ENCODE measurements around the gene CNIH2.
"Not testable (repeated sequence)": the region's sequence is repeated elsewhere in the genome, so short reads cannot be mapped to it uniquely, and the experiment has no call there.

The CNIH2 gene

DNA sequence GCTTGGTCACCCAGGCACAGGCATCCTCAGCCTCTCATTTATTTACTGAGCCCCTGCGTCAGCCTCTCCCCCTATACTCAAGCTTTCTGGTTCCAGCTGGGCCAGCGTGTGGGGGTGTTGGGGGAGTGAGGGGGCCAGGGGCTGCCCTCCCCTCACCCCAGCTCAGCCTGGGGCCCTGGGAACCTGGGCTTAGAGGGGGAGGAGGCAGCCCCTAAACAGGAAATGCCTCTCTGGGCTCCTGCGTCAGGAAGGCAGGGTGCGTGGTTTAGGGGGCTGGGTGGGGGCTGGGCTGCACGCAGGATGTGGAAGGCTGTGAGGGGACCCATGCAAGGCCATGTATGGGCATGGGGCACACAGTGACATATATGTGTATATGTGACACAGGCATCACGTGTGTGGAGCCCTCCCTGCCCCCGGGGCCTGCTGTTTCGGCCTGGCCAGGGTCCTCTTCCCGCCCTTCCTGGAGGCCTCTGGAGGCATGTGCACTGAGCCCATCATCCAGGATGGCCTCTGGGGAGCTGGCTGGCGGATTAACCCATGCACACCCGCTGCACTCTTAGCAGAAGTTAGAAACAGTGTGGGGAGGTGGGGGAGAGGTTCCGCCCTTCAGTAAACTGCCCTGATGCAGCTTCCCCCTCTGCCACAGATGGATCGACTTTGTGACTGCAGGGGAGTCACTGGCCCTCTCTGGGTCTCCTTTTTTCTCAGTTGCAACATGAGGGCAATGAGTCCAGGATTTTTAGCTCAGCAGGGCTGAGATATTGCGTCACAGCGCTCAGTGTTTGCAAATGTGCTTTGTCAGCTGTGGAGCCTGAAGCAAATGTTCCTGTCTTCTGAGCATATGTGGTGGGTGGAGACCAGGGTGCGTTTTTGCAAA is 40.0 kb downstream of the CNIH2 start:
- Histone ChIP-seq H3K4me1 (ENCODE audit: insufficient read depth, low read length) (peaks cover 21% of the 10 kb centered on the region), H3K9ac (ENCODE audit: low read depth, low read length) (peak overlapping the region; percentile 54; the same call in 1 of the 2 replicates), H3K4me3 (ENCODE audit: low read length) (0 out of 2 replicates have a peak overlapping the region, but pooled peaks have one; percentile 14), H3K9me3 (ENCODE audit: insufficient read depth, low read depth, low read length) (no peaks in the 10 kb centered on the region), H3K36me3 (ENCODE audit: insufficient read depth, low read length) (no peaks in the 10 kb centered on the region), H3K27ac (ENCODE audit: low read depth, low read length) (peak overlapping the region; percentile 73; the same call in 1 of the 2 replicates), H3K27me3 (ENCODE audit: insufficient read depth, low read length) (no peaks in the 10 kb centered on the region)
- 53% methylated on average over 14 of the region's 16 CpGs for WGBS

DNA sequence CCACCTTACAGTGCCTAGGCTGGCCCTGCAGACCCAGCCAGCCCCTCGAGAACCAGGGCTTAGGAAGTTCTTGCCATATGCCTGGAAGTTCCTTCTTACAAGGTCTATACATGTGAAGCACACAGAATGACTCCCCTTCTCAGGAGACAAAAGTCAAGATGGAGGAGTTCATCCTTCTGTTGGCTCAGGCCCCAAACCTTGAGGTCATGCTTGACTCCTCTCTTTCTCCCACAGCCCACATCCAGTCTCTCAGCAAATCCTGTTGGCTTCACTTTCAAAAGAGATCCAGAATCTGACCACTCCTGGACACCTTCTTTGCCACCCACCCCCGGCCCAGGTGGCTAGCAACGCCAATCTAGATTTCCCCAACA is 40.6 kb downstream of the CNIH2 start:
- H3K9ac ChIP-seq (ENCODE audit: low read depth, low read length): peak overlapping the region; percentile 5; the same call in 1 of the 2 replicates
- H3K27me3 ChIP-seq (ENCODE audit: insufficient read depth, low read length): no peaks in the 10 kb centered on the region
- no peaks in the 10 kb centered on the region for H3K36me3 ChIP-seq (ENCODE audit: insufficient read depth, low read length)
- H3K27ac ChIP-seq (ENCODE audit: low read depth, low read length): peak overlapping the region; percentile 73; the same call in 1 of the 2 replicates
- H3K4me1 ChIP-seq (ENCODE audit: insufficient read depth, low read length): peaks cover 20% of the 10 kb centered on the region
- WGBS: 84% methylated on average over 3 of the region's 3 CpGs
- H3K9me3 ChIP-seq (ENCODE audit: insufficient read depth, low read depth, low read length): no peaks in the 10 kb centered on the region
- no peak overlapping the region for H3K4me3 ChIP-seq (ENCODE audit: low read length)

DNA sequence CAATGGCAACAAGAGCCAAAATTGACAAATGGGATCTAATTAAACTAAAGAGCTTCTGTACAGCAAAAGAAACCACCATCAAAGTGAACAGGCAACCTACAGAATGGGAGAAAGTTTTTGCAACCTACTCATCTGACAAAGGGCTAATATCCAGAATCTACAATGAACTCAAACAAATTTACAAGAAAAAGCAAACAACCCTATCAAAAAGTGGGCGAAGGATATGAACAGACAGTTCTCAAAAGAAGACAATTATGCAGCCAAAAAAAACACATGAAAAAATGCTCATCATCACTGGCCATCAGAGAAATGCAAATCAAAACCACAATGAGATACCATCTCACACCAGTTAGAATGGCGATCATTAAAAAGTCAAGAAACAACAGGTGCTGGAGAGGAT is 42.3 kb downstream of the CNIH2 start:
- H3K36me3 ChIP-seq (ENCODE audit: insufficient read depth, low read length): not testable (repeated sequence)
- WGBS: 95% methylated on average over 1 of the region's 2 CpGs
- peaks cover 21% of the 10 kb centered on the region for H3K4me1 ChIP-seq (ENCODE audit: insufficient read depth, low read length)

DNA sequence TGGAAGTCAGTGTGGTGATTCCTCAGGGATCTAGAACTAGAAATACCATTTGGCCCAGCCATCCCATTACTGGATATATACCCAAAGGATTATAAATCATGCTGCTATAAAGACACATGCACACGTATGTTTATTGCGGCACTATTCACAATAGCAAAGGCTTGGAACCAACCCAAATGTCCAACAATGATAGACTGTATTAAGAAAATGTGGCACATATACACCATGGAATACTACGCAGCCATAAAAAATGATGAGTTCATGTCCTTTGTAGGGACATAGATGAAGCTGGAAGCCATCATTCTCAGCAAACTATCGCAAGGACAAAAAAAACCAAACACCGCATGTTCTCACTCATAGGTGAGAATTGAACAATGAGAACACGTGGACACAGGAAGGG is 42.8 kb downstream of the CNIH2 start:
- not testable (repeated sequence) for H3K27ac ChIP-seq (ENCODE audit: low read depth, low read length); H3K27me3 ChIP-seq (ENCODE audit: insufficient read depth, low read length); H3K9me3 ChIP-seq (ENCODE audit: insufficient read depth, low read depth, low read length); H3K4me3 ChIP-seq (ENCODE audit: low read length); H3K36me3 ChIP-seq (ENCODE audit: insufficient read depth, low read length); H3K9ac ChIP-seq (ENCODE audit: low read depth, low read length)
- H3K4me1 ChIP-seq (ENCODE audit: insufficient read depth, low read length): peaks cover 21% of the 10 kb centered on the region
- 98% methylated on average over 4 of the region's 6 CpGs for WGBS

More for the DNA sequence above, 42.3 kb downstream of the CNIH2 start:
- not testable (repeated sequence) for H3K27me3 ChIP-seq (ENCODE audit: insufficient read depth, low read length); H3K27ac ChIP-seq (ENCODE audit: low read depth, low read length); H3K9me3 ChIP-seq (ENCODE audit: insufficient read depth, low read depth, low read length); H3K4me3 ChIP-seq (ENCODE audit: low read length); H3K9ac ChIP-seq (ENCODE audit: low read depth, low read length)

DNA sequence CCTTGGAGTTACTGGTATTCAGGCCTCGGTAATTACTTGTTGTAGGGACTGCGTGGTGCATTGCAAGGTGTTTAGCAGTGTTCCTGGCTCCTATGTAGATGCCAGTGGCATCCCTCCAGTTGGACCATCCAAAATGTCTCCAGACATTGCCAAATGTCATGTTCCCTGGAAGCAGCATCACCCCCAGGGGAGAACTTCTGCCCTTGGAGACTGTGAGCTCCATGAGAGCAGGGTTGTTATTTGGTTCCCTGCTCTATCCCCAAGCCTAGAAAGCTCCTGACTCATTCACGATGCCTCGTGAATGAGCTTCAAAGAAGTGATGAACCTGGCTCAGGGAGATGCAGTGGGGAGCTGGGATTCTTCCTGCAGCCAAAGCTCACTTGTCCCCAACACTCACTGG is 43.6 kb downstream of the CNIH2 start:
- H3K27ac ChIP-seq (ENCODE audit: low read depth, low read length): no peak overlapping the region
- H3K27me3 ChIP-seq (ENCODE audit: insufficient read depth, low read length): no peaks in the 10 kb centered on the region
- no peak overlapping the region for H3K4me3 ChIP-seq (ENCODE audit: low read length)
- H3K9ac ChIP-seq (ENCODE audit: low read depth, low read length): no peak overlapping the region
- 93% methylated on average over 4 of the region's 4 CpGs for WGBS
- no peaks in the 10 kb centered on the region for H3K9me3 ChIP-seq (ENCODE audit: insufficient read depth, low read depth, low read length)
- H3K36me3 ChIP-seq (ENCODE audit: insufficient read depth, low read length): no peaks in the 10 kb centered on the region
- peaks cover 23% of the 10 kb centered on the region for H3K4me1 ChIP-seq (ENCODE audit: insufficient read depth, low read length)

DNA sequence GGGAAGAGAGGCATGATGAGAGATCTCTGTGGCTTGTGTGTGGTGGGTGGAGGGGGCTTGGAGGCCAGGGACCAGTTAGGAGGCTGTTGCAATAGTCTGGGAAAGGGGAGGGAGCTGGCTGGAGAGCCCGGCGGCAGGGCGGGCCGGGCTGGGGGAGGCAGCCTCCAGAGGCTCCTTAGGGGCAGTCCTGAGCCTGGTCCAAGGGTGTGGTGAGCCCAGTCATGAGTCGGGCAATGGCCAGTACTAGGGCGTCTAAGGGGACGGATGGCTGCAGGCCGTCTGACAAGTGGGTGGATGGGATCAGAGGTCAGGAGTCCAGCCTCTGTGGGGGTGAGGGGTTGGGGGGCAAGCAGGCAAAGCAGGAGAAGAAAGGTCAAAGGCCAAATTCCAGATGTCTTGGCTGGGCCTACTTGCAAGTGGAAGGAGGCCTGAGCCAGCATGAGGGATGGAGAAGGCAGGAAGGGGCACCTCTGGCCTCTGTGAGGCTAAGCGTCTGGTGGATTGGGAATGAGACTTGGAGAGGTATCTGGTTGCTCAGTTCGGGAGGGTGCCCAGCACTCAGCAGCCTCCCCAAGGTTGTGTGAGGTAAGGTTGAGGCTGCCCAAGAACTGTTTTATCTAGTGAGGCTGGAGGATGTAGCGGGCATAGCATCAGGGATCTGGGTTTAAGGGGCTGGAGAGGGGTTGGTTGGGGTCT is 44.9 kb downstream of the CNIH2 start:
- no peak overlapping the region for H3K9ac ChIP-seq (ENCODE audit: low read depth, low read length)
- H3K9me3 ChIP-seq (ENCODE audit: insufficient read depth, low read depth, low read length): no peaks in the 10 kb centered on the region
- H3K27me3 ChIP-seq (ENCODE audit: insufficient read depth, low read length): no peaks in the 10 kb centered on the region
- H3K27ac ChIP-seq (ENCODE audit: low read depth, low read length): no peak overlapping the region
- peaks cover 17% of the 10 kb centered on the region for H3K4me1 ChIP-seq (ENCODE audit: insufficient read depth, low read length)
- 93% methylated on average over 11 of the region's 11 CpGs for whole genome bisulfite sequencing
- H3K36me3 ChIP-seq (ENCODE audit: insufficient read depth, low read length): no peaks in the 10 kb centered on the region
- H3K4me3 ChIP-seq (ENCODE audit: low read length): no peak overlapping the region

DNA sequence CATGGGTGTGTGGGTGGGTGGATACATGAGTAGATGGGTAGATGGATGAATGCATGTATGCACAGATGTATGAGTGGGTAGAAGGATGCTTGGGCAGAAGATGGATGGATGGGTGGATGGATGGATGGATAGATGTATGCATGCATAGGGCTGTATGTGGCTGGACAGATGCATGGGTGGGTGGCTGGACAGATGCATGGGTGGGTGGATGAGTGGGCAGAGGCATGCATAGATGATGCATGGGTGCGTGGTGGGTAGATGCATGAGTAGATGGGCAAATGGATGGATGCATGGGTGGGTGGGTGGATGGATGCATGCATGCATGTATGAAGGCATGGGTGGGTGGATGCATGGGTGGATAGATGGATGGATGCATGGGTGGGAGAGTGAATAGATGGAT is 45.7 kb downstream of the CNIH2 start:
- WGBS: 93% methylated on average over 1 of the region's 1 CpG
- Histone ChIP-seq H3K9ac (ENCODE audit: low read depth, low read length) (no peak overlapping the region), H3K4me1 (ENCODE audit: insufficient read depth, low read length) (peaks cover 13% of the 10 kb centered on the region), H3K27ac (ENCODE audit: low read depth, low read length) (no peak overlapping the region), H3K4me3 (ENCODE audit: low read length) (no peak overlapping the region), H3K27me3 (ENCODE audit: insufficient read depth, low read length) (no peaks in the 10 kb centered on the region), H3K36me3 (ENCODE audit: insufficient read depth, low read length) (no peaks in the 10 kb centered on the region), H3K9me3 (ENCODE audit: insufficient read depth, low read depth, low read length) (no peaks in the 10 kb centered on the region)

DNA sequence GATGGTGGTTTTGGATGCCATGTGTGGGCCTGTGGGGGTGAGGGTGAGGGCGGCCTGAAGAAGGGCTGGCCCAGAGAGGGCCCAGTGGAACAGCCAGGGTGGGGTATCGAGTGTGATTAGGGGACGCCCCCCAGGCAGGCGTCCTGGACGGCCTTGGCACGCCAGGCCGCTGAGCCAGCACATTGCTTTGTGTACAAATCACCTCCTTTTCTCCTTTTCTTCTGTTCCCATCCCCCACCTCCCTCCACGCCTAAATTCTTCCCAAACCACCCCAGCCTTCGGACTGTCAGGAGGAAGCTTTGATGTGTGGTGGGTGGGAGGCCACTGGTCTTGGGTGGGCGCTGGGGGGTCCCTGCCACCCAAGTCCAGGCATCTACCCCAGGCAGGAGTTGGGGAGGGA is 46.7 kb downstream of the CNIH2 start:
- Histone ChIP-seq H3K9me3 (ENCODE audit: insufficient read depth, low read depth, low read length) (no peaks in the 10 kb centered on the region), H3K4me3 (ENCODE audit: low read length) (no peak overlapping the region), H3K27ac (ENCODE audit: low read depth, low read length) (0 out of 2 replicates have a peak overlapping the region, but pooled peaks have one; percentile 18), H3K4me1 (ENCODE audit: insufficient read depth, low read length) (peaks cover 13% of the 10 kb centered on the region), H3K27me3 (ENCODE audit: insufficient read depth, low read length) (no peaks in the 10 kb centered on the region), H3K36me3 (ENCODE audit: insufficient read depth, low read length) (no peaks in the 10 kb centered on the region), H3K9ac (ENCODE audit: low read depth, low read length) (no peak overlapping the region)
- WGBS: 68% methylated on average over 8 of the region's 10 CpGs

DNA sequence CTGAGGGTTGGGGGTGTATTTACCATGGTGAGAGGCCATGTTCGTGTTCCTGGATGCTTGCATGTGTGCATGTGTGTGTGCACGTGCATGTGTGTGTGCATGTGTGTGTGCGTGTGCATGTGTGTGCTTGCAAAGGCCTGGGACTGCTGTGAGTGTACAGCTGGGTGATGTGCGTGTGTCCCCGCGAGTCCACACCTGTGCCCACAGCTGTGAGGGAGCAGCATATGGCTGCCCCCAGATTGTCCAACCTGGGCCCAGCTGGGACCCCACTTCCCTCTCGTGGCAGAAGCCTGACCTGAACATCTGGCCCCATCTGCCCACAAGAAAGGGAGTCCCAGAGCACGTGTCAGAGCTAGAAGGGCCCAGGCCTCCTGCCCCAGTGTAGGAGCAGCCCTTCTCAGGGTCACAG is 47.3 kb downstream of the CNIH2 start:
- no peaks in the 10 kb centered on the region for H3K36me3 ChIP-seq (ENCODE audit: insufficient read depth, low read length)
- no peaks in the 10 kb centered on the region for H3K9me3 ChIP-seq (ENCODE audit: insufficient read depth, low read depth, low read length)
- no peaks in the 10 kb centered on the region for H3K27me3 ChIP-seq (ENCODE audit: insufficient read depth, low read length)
- H3K4me1 ChIP-seq (ENCODE audit: insufficient read depth, low read length): peaks cover 13% of the 10 kb centered on the region
- H3K4me3 ChIP-seq (ENCODE audit: low read length): no peak overlapping the region
- 88% methylated on average over 8 of the region's 8 CpGs for WGBS
- H3K9ac ChIP-seq (ENCODE audit: low read depth, low read length): no peak overlapping the region
- H3K27ac ChIP-seq (ENCODE audit: low read depth, low read length): no peak overlapping the region

DNA sequence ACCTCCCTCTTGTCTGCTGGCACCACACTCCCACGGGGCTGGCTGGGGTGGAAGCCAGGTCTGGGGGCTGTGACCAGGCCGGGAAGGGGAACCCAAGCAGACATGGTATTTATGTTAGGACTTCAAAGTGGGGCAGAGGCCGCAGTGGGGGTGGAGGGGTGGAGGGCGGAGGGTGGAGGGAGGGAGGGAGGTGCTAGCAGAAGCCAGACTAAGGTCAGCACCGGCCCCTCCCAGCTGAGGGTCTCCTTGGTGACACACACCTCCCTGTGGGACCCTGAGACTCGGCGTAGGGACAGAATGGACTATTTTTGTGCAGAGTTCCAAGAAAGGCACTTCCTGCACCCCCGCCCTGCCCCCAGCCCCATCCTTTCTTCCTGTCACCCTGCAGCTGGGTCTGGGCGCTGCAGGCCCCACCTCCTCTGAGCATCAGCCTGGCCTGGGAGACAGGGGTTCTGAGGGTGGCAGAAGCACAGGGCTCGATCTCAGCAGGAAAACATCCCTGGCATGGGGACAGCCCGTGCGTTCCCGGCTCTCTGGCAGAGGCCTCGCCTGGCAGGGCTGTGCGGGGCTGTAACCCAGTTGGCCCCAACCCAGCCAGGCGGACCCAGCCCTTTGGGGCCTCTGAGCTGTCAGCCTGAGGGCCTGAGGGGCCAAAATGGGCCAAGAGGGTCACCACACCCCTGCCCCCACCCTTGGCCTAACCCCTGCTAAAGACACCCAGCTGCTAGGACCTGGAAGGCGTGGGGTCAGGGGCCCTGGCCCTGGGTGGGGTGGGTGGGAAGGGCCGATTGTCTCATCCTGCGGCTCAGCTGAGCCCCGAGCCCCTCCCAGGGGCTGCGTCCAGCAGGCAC is 48.5 kb downstream of the CNIH2 start:
- Histone ChIP-seq H3K9me3 (ENCODE audit: insufficient read depth, low read depth, low read length) (no peaks in the 10 kb centered on the region), H3K27ac (ENCODE audit: low read depth, low read length) (no peak overlapping the region), H3K9ac (ENCODE audit: low read depth, low read length) (no peak overlapping the region), H3K27me3 (ENCODE audit: insufficient read depth, low read length) (no peaks in the 10 kb centered on the region), H3K4me3 (ENCODE audit: low read length) (no peak overlapping the region), H3K36me3 (ENCODE audit: insufficient read depth, low read length) (no peaks in the 10 kb centered on the region), H3K4me1 (ENCODE audit: insufficient read depth, low read length) (peaks cover 13% of the 10 kb centered on the region)
- 67% methylated on average over 20 of the region's 21 CpGs for WGBS

Measured in HUES64 (cell line).